OCI-LY3 (cell line): Measurements from ENCODE around the gene SPIRE1.

Source experiments
- CTCF ChIP-seq: fragments of 200-600, 300-600 bp; sonication (generic); IDR thresholded peaks from 2 replicates; pipeline ENCODE4 v1.5.1; 2014; ENCODE audit warnings: antibody characterized with exemption, low read length, low read depth
- EZH2phosphoT487 ChIP-seq: fragments of 200-600 bp; shearing (Covaris generic); IDR thresholded peaks from 2 replicates; pipeline ENCODE4 v1.6.1; 2018; ENCODE audit warnings: antibody characterized with exemption, mixed run types, low read depth

GRCh38 chr18:12476955-12477354 lies 181.0 kb downstream of the SPIRE1 start:
- no peak for TF ChIP-seq CTCF
- TF ChIP-seq EZH2phosphoT487, result no peak
